HK-2 (cell line): ENCODE data around the gene ARL15.

ENCODE experiments used
- DNase-seq: peaks from one replicate; pipeline ENCODE4 v3.0.0-alpha.2; 2018; ENCODE audit not compliant: unreplicated experiment

The ARL15 gene

GRCh38 chr5:53937467-53937866, 372.9 kb downstream of the ARL15 start:
- DNase-seq: no peak

- DNase-seq: no peak
These were observed 373.7 kb downstream of the ARL15 start for GRCh38 chr5:53936481-53937352.

GRCh38 chr5:53934151-53934820, 376.1 kb downstream of the ARL15 start:
- no peak for DNase-seq

GRCh38 chr5:53932351-53932750, 378.0 kb downstream of the ARL15 start:
- DNase-seq: no peak

GRCh38 chr5:53930457-53930856, 379.9 kb downstream of the ARL15 start:
- DNase-seq: no peak

- DNase-seq: no peak
These were observed 380.8 kb downstream of the ARL15 start for GRCh38 chr5:53929570-53929969.

- no peak for DNase-seq
These were observed 381.2 kb downstream of the ARL15 start for GRCh38 chr5:53929152-53929551.

GRCh38 chr5:53928641-53929040, 381.7 kb downstream of the ARL15 start:
- no peak for DNase-seq

GRCh38 chr5:53927668-53928247, 382.6 kb downstream of the ARL15 start:
- DNase-seq: no peak

GRCh38 chr5:53926026-53926425, 384.3 kb downstream of the ARL15 start:
- no peak for DNase-seq

GRCh38 chr5:53924392-53924791, 386.0 kb downstream of the ARL15 start:
- DNase-seq: no peak

- no peak for DNase-seq
These were observed 386.4 kb downstream of the ARL15 start for GRCh38 chr5:53923961-53924360.

GRCh38 chr5:53922508-53923498, 387.6 kb downstream of the ARL15 start:
- no peak for DNase-seq

- no peak for DNase-seq
These were observed 392.5 kb downstream of the ARL15 start for GRCh38 chr5:53917826-53918225.

- DNase-seq: no peak
These were observed 393.3 kb downstream of the ARL15 start for GRCh38 chr5:53917095-53917494.

GRCh38 chr5:53915120-53915519, 395.3 kb downstream of the ARL15 start:
- DNase-seq: no peak

GRCh38 chr5:53913941-53914340, 396.4 kb downstream of the ARL15 start:
- no peak for DNase-seq

- no peak for DNase-seq
These were observed 401.6 kb downstream of the ARL15 start for GRCh38 chr5:53908757-53909156.

GRCh38 chr5:53907827-53908226, 402.5 kb downstream of the ARL15 start:
- DNase-seq: no peak

- no peak for DNase-seq
These were observed 403.6 kb downstream of the ARL15 start for GRCh38 chr5:53906736-53907135.

- DNase-seq: no peak
These were observed 408.0 kb downstream of the ARL15 start for GRCh38 chr5:53902296-53902907.
